ENCODE data around the gene LHFPL3.

GRCh38 chr7:104855861-104856260 lies 527.5 kb downstream of the LHFPL3 start:
- TF ChIP-seq, protein P1, sequence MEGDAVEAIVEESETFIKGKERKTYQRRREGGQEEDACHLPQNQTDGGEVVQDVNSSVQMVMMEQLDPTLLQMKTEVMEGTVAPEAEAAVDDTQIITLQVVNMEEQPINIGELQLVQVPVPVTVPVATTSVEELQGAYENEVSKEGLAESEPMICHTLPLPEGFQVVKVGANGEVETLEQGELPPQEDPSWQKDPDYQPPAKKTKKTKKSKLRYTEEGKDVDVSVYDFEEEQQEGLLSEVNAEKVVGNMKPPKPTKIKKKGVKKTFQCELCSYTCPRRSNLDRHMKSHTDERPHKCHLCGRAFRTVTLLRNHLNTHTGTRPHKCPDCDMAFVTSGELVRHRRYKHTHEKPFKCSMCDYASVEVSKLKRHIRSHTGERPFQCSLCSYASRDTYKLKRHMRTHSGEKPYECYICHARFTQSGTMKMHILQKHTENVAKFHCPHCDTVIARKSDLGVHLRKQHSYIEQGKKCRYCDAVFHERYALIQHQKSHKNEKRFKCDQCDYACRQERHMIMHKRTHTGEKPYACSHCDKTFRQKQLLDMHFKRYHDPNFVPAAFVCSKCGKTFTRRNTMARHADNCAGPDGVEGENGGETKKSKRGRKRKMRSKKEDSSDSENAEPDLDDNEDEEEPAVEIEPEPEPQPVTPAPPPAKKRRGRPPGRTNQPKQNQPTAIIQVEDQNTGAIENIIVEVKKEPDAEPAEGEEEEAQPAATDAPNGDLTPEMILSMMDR (IDR thresholded peaks at IDR 0.05): no peak
- TF ChIP-seq EZH2phosphoT487 (IDR thresholded peaks at IDR 0.05): no peak
- TF ChIP-seq EZH2 (IDR thresholded peaks at IDR 0.05): no peak
